NB4 (cell line): ENCODE data around the gene ERI2.
A peak's percentile ranks its signal among the peaks of the same experiment; 100 is the strongest.

ENCODE experiments used
- DNase-seq: peaks from one replicate; pipeline ENCODE4 v3.0.0; 2010; ENCODE audit warnings: low read depth
- H3K4me3 ChIP-seq: one replicate; pipeline ENCODE4 v1.5.1; 2011; ENCODE audit warnings: mild to moderate bottlenecking, low read depth, low read length, moderate library complexity
- CTCF ChIP-seq: IDR thresholded peaks from one replicate; pipeline ENCODE4 v1.5.1; 2012; ENCODE audit warnings: low read depth, low read length
- MYC ChIP-seq: IDR thresholded peaks from 2 replicates; pipeline ENCODE4 v1.6.1; 2011; ENCODE audit warnings: low read depth, low read length
- POLR2A ChIP-seq: IDR thresholded peaks from 2 replicates; pipeline ENCODE4 v1.6.1; 2011; ENCODE audit warnings: mild to moderate bottlenecking; ENCODE audit not compliant: insufficient read length; ENCODE audit errors: extremely low read depth
- TF ChIP-seq, protein P1 (sequence below): IDR thresholded peaks from 2 replicates; pipeline ENCODE4 v1.6.1; 2011; ENCODE audit warnings: low read depth, low read length

The ERI2 gene

DNA sequence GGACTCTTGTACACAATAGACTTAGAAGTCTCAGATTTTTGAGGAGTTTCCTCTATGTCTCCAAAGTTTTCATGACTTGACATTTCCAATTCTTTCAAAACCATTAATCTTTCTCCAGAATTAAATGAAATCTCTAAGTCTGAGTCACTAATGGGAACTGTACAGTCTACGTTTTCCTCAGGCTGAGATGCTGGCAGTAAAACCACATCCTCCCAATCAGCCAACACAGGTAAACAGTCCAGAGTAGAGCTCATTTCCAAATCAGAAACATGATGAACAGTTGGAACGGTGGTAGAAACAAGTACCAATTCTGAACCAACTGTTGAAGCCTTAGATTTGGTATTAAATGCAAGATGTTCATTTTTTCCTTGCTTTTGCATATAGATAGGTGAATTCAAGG lies 7.9 kb downstream of the ERI2 start:
- TF ChIP-seq POLR2A (no peak), MYC (no peak), CTCF (no peak)
- TF ChIP-seq, protein P1, sequence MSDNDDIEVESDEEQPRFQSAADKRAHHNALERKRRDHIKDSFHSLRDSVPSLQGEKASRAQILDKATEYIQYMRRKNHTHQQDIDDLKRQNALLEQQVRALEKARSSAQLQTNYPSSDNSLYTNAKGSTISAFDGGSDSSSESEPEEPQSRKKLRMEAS, result no peak
- DNase-seq, result no peak
- no peak overlapping the region for H3K4me3 ChIP-seq

DNA sequence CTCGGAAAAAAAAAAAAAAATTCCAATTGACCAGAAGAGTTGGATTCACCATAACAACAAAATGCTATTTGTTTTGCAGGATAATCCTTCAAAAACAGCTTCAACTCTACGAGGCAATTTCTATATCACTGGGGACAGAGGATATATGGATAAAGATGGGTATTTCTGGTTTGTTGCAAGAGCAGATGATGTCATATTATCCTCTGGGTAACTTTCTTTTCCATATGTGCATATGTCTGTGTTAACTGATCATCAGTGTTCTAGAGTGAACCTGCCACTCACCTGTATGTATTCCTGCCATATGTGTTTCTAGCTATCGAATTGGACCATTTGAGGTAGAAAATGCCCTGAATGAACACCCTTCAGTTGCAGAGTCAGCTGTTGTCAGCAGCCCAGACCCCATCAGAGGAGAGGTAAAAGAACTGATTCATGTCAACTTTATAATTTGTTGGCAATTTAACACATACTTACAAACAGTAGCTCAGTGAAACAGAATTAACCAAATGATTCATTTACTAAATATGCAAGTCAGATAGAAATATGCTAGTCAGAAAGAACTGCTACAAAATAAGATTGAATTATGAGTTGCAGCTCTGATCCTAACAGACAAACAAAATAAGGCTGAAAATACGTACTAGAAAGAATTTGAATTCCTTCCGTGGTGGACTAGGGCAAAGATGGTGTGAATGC lies 14.2 kb downstream of the ERI2 start:
- TF ChIP-seq CTCF, result no peak
- TF ChIP-seq, protein P1, result no peak
- no peak for TF ChIP-seq POLR2A
- no peak for TF ChIP-seq MYC
- DNase-seq, result no peak
- no peak overlapping the region for H3K4me3 ChIP-seq

GRCh38 chr16:20789130-20789529 lies 17.1 kb downstream of the ERI2 start:
- no peak overlapping the region for H3K4me3 ChIP-seq
- DNase-seq, result no peak
- TF ChIP-seq, protein P1, result no peak
- no peak for TF ChIP-seq CTCF
- no peak for TF ChIP-seq POLR2A
- no peak for TF ChIP-seq MYC

DNA sequence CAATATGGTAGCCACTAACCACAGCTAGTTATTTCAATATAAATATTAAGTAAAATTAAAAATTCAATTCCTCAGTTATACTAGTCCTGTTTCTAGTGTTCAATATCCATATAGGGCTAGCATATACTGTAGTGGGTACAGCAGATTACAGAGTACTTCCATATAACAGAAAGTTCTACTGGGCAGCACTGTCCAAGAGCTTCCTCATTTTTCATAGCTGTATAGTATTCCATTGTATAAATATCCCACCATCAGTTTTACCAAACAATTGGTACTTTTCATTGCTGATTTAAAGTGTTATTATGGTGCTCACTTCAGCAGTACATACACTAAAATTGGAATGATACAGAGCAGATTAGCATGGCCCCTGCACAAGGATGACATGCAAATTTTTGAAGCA lies 22.1 kb downstream of the ERI2 start:
- DNase-seq, result no peak
- TF ChIP-seq, protein P1, result no peak
- TF ChIP-seq MYC (no peak), CTCF (no peak), POLR2A (no peak)
- H3K4me3 ChIP-seq, result no peak overlapping the region

DNA sequence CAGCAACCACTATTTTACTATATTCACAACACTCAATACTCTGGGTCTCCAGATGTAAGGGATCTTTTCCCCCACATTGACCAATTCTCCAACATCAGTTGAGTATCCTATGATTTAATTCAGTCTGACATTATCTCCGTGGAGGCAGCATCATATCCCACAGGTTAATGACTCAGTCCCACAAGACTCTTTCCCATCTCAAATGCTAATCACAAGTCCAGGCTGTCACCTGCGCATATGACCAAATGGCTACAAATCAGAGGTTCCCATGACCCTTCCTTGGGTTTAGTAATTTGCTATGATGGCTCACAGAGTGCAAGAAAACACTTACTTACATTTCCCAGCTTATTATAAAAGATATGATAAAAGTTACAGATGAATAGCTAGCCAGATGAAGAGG lies 23.8 kb downstream of the ERI2 start:
- no peak for DNase-seq
- no peak overlapping the region for H3K4me3 ChIP-seq
- no peak for TF ChIP-seq POLR2A
- TF ChIP-seq, protein P1, result no peak

DNA sequence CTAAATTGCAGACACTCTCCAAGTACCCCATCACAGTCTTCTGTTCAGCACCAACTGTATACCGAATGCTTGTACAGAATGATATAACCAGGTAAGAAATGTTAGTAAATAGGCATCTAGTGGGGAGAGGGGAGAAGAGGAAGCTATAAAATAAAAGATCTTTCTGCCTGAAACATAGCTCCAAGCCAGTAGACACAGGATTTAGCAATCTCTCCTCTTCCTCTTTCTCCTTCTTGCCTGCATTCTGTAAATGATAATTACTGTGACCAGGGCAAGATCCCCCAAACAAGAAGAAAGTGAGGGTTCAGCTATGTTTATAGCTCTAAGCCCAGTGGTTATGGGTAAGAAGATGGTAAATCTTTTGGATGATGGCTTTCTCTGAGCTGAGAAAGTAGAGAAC lies 24.6 kb downstream of the ERI2 start:
- TF ChIP-seq POLR2A (no peak), MYC (no peak), CTCF (no peak)
- TF ChIP-seq, protein P1, result no peak
- no peak overlapping the region for H3K4me3 ChIP-seq
- DNase-seq, result peak; percentile 65
